HepG2 (cell line): Measurements from ENCODE around the gene STK32C. TPM values are rescaled to one million over a fixed set of nuclear protein-coding genes. Genes with fewer than 3 reads are reported as not detected.

Experiments used
- GATAD1 ChIP-seq: IDR thresholded peaks from 2 replicates; pipeline ENCODE4 v1.6.1; 2016; ENCODE audit warnings: missing genetic modification reagents, missing compliant biosample characterization
- HDAC6 ChIP-seq: fragments of 200-600 bp; sonication (generic); IDR thresholded peaks from 2 replicates; pipeline ENCODE4 v1.7.0; 2017; ENCODE audit warnings: mild to moderate bottlenecking, antibody characterized with exemption, low read length, low read depth
- HNRNPLL ChIP-seq: fragments of 200-400 bp; formaldehyde crosslinking; IDR thresholded peaks from 2 replicates; pipeline ENCODE4 v1.6.1; 2017; ENCODE audit warnings: mild to moderate bottlenecking, low read depth, low read length; ENCODE audit not compliant: poor library complexity, severe bottlenecking
- KAT7 ChIP-seq: IDR thresholded peaks from 2 replicates; pipeline ENCODE4 v1.6.1; 2018; ENCODE audit warnings: borderline replicate concordance, missing compliant biosample characterization
- KLF6 ChIP-seq: IDR thresholded peaks from 2 replicates; pipeline ENCODE4 v1.8.0; 2016; ENCODE audit warnings: missing biosample characterization, missing genetic modification reagents
- NCOA5 ChIP-seq: sonication (generic); formaldehyde crosslinking; IDR thresholded peaks from 2 replicates; pipeline ENCODE4 v1.4.0; 2020; ENCODE audit warnings: missing genetic modification reagents
- NFRKB ChIP-seq: fragments of 450-650 bp; IDR thresholded peaks from 2 replicates; pipeline ENCODE4 v1.6.1; 2017
- NFYB ChIP-seq: sonication (generic); formaldehyde crosslinking; IDR thresholded peaks from 2 replicates; pipeline ENCODE4 v1.4.0; 2020; ENCODE audit warnings: missing genetic modification reagents
- NFYC ChIP-seq: IDR thresholded peaks from 2 replicates; pipeline ENCODE4 v1.6.1; 2016; ENCODE audit warnings: missing genetic modification reagents, missing compliant biosample characterization
- PHF21A ChIP-seq: sonication (generic); formaldehyde crosslinking; IDR thresholded peaks from 2 replicates; pipeline ENCODE4 v1.5.0; 2020; ENCODE audit warnings: mild to moderate bottlenecking, missing genetic modification reagents
- POLR2AphosphoS5 ChIP-seq: IDR thresholded peaks from 2 replicates; pipeline ENCODE4 v1.6.1; 2012; ENCODE audit warnings: low read depth, low read length
- SNAPC2 ChIP-seq: sonication (generic); formaldehyde crosslinking; IDR thresholded peaks from 2 replicates; pipeline ENCODE4 v1.8.1; 2022; ENCODE audit warnings: mild to moderate bottlenecking, missing genetic modification reagents
- SP2 ChIP-seq: sonication (generic); formaldehyde crosslinking; IDR thresholded peaks from 2 replicates; pipeline ENCODE4 v1.5.1; 2020; ENCODE audit warnings: mild to moderate bottlenecking, missing genetic modification reagents
- SRSF9 ChIP-seq: fragments of 200-400 bp; formaldehyde crosslinking; IDR thresholded peaks from 2 replicates; pipeline ENCODE4 v1.6.1; 2018; ENCODE audit warnings: borderline replicate concordance, mild to moderate bottlenecking, low read depth, low read length; ENCODE audit not compliant: insufficient read depth, poor library complexity, severe bottlenecking
- THAP11 ChIP-seq: IDR thresholded peaks from 2 replicates; pipeline ENCODE4 v1.6.1; 2016; ENCODE audit warnings: missing biosample characterization, missing genetic modification reagents
- WIZ ChIP-seq: sonication (generic); formaldehyde crosslinking; IDR thresholded peaks from 2 replicates; pipeline ENCODE4 v1.5.1; 2020; ENCODE audit warnings: mild to moderate bottlenecking, missing genetic modification reagents
- ZNF143 ChIP-seq: sonication (generic); formaldehyde crosslinking; IDR thresholded peaks from 2 replicates; pipeline ENCODE4 v1.4.0; 2020; ENCODE audit warnings: missing genetic modification reagents
- ZNF367 ChIP-seq: sonication (generic); formaldehyde crosslinking; IDR thresholded peaks from 2 replicates; pipeline ENCODE4 v1.4.0; 2020; ENCODE audit warnings: missing genetic modification reagents, borderline replicate concordance
- ZNF468 ChIP-seq: sonication (generic); formaldehyde crosslinking; IDR thresholded peaks from 2 replicates; pipeline ENCODE4 v1.8.0; 2022; ENCODE audit warnings: mild to moderate bottlenecking, moderate library complexity, missing genetic modification reagents
- polyA plus RNA-seq, 8 experiments: library from polyadenylated mRNA; depleted of rRNA in 3 of 8; stranded (reverse) in 7 of 8; unstranded in 1 of 8; fragments of >200 nt; fragmentation: Illumina TruSeq in 4 of 8; extraction: Trizol in 4 of 8; gene quantifications; 2 replicates each; pipeline versions ENCODE4 v1.2.1 to v1.2.3, GENCODE V29; 2011 to 2016; ENCODE audit warnings: low read depth in 4 of 8, missing spikeins in 1 of 8, mixed read lengths in 1 of 8; ENCODE audit not compliant: insufficient read depth in 1 of 8
- total RNA-seq, 5 experiments: library from RNA; depleted of rRNA; stranded (reverse); fragments of >200 nt; fragmentation: Illumina TruSeq; extraction: Trizol; gene quantifications; 2 replicates each; pipeline ENCODE4 v1.2.3, GENCODE V29; 2016; ENCODE audit warnings: low read depth in 1 of 5
- TF ChIP-seq, protein P1 (sequence below): sonication (generic); formaldehyde crosslinking; IDR thresholded peaks from 2 replicates; pipeline ENCODE4 v1.8.0; 2022; ENCODE audit warnings: mild to moderate bottlenecking, missing genetic modification reagents, moderate library complexity
- TF ChIP-seq, protein P2 (sequence below): sonication (generic); formaldehyde crosslinking; IDR thresholded peaks from 2 replicates; pipeline ENCODE4 v1.5.0; 2020; ENCODE audit warnings: mild to moderate bottlenecking, missing genetic modification reagents
- TF ChIP-seq, protein P3 (sequence below): IDR thresholded peaks from 2 replicates; pipeline ENCODE4 v1.6.1; 2016; ENCODE audit warnings: missing genetic modification reagents, missing compliant biosample characterization
- TF ChIP-seq, protein P4 (sequence below): IDR thresholded peaks from 2 replicates; pipeline ENCODE4 v1.6.1; 2012; ENCODE audit warnings: low read depth, low read length, improper control_type of control experiment
- TF ChIP-seq, protein P5 (sequence below): sonication (generic); formaldehyde crosslinking; IDR thresholded peaks from 2 replicates; pipeline ENCODE4 v1.4.0; 2020; ENCODE audit warnings: missing genetic modification reagents; ENCODE audit errors: not compliant biosample characterization

The STK32C gene
- total and polyA plus RNA-seq, 2 of the 13 experiments (the other 11 are each of a cell fraction or from before 2014, with no cell fraction given), result 10.9 to 19.4 TPM

DNA sequence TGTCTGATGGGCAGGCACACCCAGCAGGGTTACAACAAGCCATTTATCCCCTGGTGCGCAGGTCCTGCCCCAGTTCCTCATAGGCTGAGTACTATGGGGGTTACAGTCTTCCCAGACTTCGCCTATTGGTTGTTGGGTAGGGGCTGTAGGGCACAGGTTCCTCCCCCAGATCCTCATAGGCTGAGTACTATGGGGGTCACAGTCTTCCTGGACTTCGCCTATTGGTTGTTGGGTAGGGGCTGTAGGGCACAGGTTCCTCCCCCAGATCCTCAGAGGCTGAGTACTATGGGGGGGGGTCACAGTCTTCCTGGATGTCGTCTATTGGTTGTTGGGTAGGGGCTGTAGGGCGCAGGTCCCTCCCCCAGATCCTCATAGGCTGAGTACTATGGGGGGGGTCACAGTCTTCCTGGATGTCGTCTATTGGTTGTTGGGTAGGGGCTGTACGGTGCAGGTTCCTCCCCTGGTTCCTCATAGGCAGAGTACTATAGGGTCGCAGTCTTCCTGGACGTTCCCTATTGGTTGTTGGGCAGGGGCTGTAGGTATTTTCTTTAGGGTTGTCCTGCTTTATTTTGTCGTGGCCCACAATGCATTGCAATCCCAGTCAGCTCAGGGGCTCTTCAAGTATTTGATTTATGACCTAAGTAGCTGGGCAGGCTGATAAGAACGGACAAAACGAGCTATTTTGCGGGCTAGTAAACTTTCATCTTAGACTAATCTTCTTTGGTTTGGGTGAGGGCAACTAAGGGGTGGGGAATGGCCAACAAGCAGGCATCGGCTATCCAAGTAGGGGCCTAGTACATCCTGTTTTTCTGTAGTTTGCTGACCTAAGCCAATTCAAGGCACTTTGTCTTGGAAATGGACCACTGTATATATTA, 27.7 kb upstream of the STK32C start (continued):
- TF ChIP-seq, protein P1, sequence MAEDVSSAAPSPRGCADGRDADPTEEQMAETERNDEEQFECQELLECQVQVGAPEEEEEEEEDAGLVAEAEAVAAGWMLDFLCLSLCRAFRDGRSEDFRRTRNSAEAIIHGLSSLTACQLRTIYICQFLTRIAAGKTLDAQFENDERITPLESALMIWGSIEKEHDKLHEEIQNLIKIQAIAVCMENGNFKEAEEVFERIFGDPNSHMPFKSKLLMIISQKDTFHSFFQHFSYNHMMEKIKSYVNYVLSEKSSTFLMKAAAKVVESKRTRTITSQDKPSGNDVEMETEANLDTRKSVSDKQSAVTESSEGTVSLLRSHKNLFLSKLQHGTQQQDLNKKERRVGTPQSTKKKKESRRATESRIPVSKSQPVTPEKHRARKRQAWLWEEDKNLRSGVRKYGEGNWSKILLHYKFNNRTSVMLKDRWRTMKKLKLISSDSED, result no peak
- TF ChIP-seq, protein P2, sequence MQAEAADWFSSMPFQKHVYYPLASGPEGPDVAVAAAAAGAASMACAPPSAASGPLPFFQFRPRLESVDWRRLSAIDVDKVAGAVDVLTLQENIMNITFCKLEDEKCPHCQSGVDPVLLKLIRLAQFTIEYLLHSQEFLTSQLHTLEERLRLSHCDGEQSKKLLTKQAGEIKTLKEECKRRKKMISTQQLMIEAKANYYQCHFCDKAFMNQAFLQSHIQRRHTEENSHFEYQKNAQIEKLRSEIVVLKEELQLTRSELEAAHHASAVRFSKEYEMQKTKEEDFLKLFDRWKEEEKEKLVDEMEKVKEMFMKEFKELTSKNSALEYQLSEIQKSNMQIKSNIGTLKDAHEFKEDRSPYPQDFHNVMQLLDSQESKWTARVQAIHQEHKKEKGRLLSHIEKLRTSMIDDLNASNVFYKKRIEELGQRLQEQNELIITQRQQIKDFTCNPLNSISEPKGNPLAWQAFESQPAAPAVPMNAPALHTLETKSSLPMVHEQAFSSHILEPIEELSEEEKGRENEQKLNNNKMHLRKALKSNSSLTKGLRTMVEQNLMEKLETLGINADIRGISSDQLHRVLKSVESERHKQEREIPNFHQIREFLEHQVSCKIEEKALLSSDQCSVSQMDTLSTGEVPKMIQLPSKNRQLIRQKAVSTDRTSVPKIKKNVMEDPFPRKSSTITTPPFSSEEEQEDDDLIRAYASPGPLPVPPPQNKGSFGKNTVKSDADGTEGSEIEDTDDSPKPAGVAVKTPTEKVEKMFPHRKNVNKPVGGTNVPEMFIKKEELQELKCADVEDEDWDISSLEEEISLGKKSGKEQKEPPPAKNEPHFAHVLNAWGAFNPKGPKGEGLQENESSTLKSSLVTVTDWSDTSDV (CRISPR knock-in tag), result no peak
- no peak for TF ChIP-seq ZNF468 (CRISPR knock-in tag)
- TF ChIP-seq, protein P3, sequence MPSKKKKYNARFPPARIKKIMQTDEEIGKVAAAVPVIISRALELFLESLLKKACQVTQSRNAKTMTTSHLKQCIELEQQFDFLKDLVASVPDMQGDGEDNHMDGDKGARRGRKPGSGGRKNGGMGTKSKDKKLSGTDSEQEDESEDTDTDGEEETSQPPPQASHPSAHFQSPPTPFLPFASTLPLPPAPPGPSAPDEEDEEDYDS (CRISPR knock-in tag), result peak; percentile 56; the same call in 1 of the 2 replicates
- no peak for TF ChIP-seq NCOA5 (CRISPR knock-in tag)
- 0 out of 2 replicates have a peak, but pooled peaks have one; percentile 23 for TF ChIP-seq GATAD1 (CRISPR knock-in tag)
- TF ChIP-seq SRSF9, result no peak
- TF ChIP-seq SNAPC2 (CRISPR knock-in tag), result no peak
- TF ChIP-seq, protein P4, sequence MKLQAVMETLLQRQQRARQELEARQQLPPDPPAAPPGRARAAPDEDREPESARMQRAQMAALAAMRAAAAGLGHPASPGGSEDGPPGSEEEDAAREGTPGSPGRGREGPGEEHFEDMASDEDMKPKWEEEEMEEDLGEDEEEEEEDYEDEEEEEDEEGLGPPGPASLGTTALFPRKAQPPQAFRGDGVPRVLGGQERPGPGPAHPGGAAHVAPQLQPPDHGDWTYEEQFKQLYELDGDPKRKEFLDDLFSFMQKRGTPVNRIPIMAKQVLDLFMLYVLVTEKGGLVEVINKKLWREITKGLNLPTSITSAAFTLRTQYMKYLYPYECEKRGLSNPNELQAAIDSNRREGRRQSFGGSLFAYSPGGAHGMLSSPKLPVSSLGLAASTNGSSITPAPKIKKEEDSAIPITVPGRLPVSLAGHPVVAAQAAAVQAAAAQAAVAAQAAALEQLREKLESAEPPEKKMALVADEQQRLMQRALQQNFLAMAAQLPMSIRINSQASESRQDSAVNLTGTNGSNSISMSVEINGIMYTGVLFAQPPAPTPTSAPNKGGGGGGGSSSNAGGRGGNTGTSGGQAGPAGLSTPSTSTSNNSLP, result no peak
- TF ChIP-seq THAP11 (CRISPR knock-in tag), result peak; percentile 11; the same call in 1 of the 2 replicates
- peak; percentile 79 for TF ChIP-seq NFYC (CRISPR knock-in tag)
- TF ChIP-seq PHF21A (CRISPR knock-in tag), result peak; percentile 37; the same call in 1 of the 2 replicates
- TF ChIP-seq SP2, result peak; percentile 83
- TF ChIP-seq, protein P5, sequence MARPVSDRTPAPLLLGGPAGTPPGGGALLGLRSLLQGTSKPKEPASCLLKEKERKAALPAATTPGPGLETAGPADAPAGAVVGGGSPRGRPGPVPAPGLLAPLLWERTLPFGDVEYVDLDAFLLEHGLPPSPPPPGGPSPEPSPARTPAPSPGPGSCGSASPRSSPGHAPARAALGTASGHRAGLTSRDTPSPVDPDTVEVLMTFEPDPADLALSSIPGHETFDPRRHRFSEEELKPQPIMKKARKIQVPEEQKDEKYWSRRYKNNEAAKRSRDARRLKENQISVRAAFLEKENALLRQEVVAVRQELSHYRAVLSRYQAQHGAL (CRISPR knock-in tag), result no peak
- TF ChIP-seq ZNF143, result peak; percentile 78
- no peak for TF ChIP-seq HNRNPLL
- peak; percentile 85 for TF ChIP-seq NFYB (CRISPR knock-in tag)
- no peak for TF ChIP-seq WIZ (CRISPR knock-in tag)
- no peak for TF ChIP-seq NFRKB
- no peak for TF ChIP-seq ZNF367
- no peak for TF ChIP-seq KLF6 (CRISPR knock-in tag)
- TF ChIP-seq KAT7 (CRISPR knock-in tag), result no peak
- TF ChIP-seq POLR2AphosphoS5, result peak; percentile 66
- no peak for TF ChIP-seq HDAC6
